DMS 273 treated with DMSO at 0.1 percent for 48 hours (cell line): ENCODE measurements around the gene TEX2.
A peak's percentile ranks its signal among the peaks of the same experiment; 100 is the strongest.

Experiments used
- DNase-seq: peaks from one replicate; lab custom pipeline; 2025; lab: John Stamatoyannopoulos, UW

Gene TEX2

GRCh38 chr17:64117981-64118979, 144.8 kb downstream of the TEX2 start:
- peak; percentile 59 for DNase-seq

GRCh38 chr17:64115822-64116534, 147.1 kb downstream of the TEX2 start:
- no peak for DNase-seq

- no peak for DNase-seq
Measured at GRCh38 chr17:64115043-64115698, 147.9 kb downstream of the TEX2 start.

GRCh38 chr17:64113006-64113405, 150.1 kb downstream of the TEX2 start:
- DNase-seq, result no peak

GRCh38 chr17:64111831-64112230, 151.2 kb downstream of the TEX2 start:
- no peak for DNase-seq

- DNase-seq, result no peak
Measured at GRCh38 chr17:64110379-64111152, 152.5 kb downstream of the TEX2 start.

GRCh38 chr17:64109400-64109799, 153.7 kb downstream of the TEX2 start:
- DNase-seq, result no peak

- no peak for DNase-seq
Measured at GRCh38 chr17:64107500-64108236, 155.4 kb downstream of the TEX2 start.

- DNase-seq, result no peak
Measured at GRCh38 chr17:64106918-64107317, 156.1 kb downstream of the TEX2 start.

- no peak for DNase-seq
Measured at GRCh38 chr17:64103391-64104364, 159.4 kb downstream of the TEX2 start.

- DNase-seq, result no peak
Measured at GRCh38 chr17:64102627-64103390, 160.3 kb downstream of the TEX2 start.

- DNase-seq, result no peak
Measured at GRCh38 chr17:64099543-64099942, 163.5 kb downstream of the TEX2 start.
